Adrenal gland (tissue), 12 donors: ENCODE results near the gene PRXL2C. TPM values are rescaled to one million over a fixed set of nuclear protein-coding genes. Genes with fewer than 3 reads are reported as not detected.
A peak's percentile ranks its signal among the peaks of the same experiment; 100 is the strongest.

Experiments used
- DNase-seq, 7 donors: peaks; one replicate each; pipeline ENCODE4 v3.0.0-alpha.2; 2019 to 2020
- H3K27ac ChIP-seq, 5 donors: fragments of 200-600 bp; sonication (generic) in 4 of 5; 1 replicate in 3 of 5; 2 replicates in 2 of 5; pipeline versions ENCODE4 v1.5.1 to v1.8.0; 2016 to 2020; ENCODE audit warnings: mild to moderate bottlenecking in 1 of 5
- H3K27me3 ChIP-seq: fragments of 200-600 bp; 2 replicates; pipeline ENCODE4 v1.8.0; 2021
- H3K36me3 ChIP-seq, 2 donors: fragments of 200-600 bp; replicated peaks in 1 of 2; 1 replicate in 1 of 2; 2 replicates in 1 of 2; pipeline versions ENCODE4 v1.5.1 to v1.8.0; 2018 to 2022
- H3K4me1 ChIP-seq, 2 donors: fragments of 200-600 bp; replicated peaks in 1 of 2; 1 replicate in 1 of 2; 2 replicates in 1 of 2; pipeline versions ENCODE4 v1.5.1 to v1.8.0; 2018 to 2021
- H3K4me3 ChIP-seq, 4 donors: fragments of 200-600 bp; sonication (generic) in 3 of 4; one replicate each; pipeline ENCODE4 v1.5.1; 2016 to 2018
- H3K9me3 ChIP-seq, 3 donors: fragments of 200-600 bp; sonication (generic) in 1 of 3; replicated peaks in 1 of 3; 1 replicate in 2 of 3; 2 replicates in 1 of 3; pipeline versions ENCODE4 v1.5.1 to v1.8.0; 2016 to 2021
- CTCF ChIP-seq, 6 experiments: fragments of 450-650 bp in 4 of 6; fragments of 200-600 bp in 2 of 6; sonication (generic) in 1 of 6; IDR thresholded peaks; 1 replicate in 5 of 6; 2 replicates in 1 of 6; pipeline versions ENCODE4 v1.5.1 to v1.8.0; 2016 to 2021; ENCODE audit warnings: antibody characterized with exemption in 6 of 6, mild to moderate bottlenecking in 2 of 6, moderate library complexity in 1 of 6
- POLR2A ChIP-seq, 2 donors: fragments of 450-650 bp; IDR thresholded peaks; one replicate each; pipeline ENCODE4 v1.6.1; 2017; ENCODE audit warnings: antibody characterized with exemption in 2 of 2, mild to moderate bottlenecking in 2 of 2, moderate library complexity in 1 of 2
- WGBS, 4 donors: extraction: QIAGEN DNeasy Blood & Tissue Kit in 2 of 4; methylation state at CpG; one replicate each; pipeline versions ENCODE4 v1.1.5 to v1.1.7; 2013 to 2017; 5-methylcytosine and 5-hydroxymethylcytosine counted together
- intact Hi-C, 2 donors: fragments of 100-400 bp; cut with DNase I; formaldehyde crosslinking; loops; one replicate each; pipeline versions ENCODE4 v1.14.1 to v1.15.0; 2022 to 2023
- polyA plus RNA-seq, 3 donors: library from polyadenylated mRNA; stranded (reverse); fragments of 200-250 nt in 2 of 3; fragments of 350-450 nt in 1 of 3; fragmentation: Illumina TruSeq in 1 of 3; extraction: RNeasy Lipid Tissue Mini Kit (QIAGEN cat#74804) in 1 of 3; gene quantifications; one replicate each; pipeline ENCODE4 v1.2.3, GENCODE V29; 2013 to 2014
- total RNA-seq, 9 donors: library from RNA; depleted of rRNA in 4 of 9; stranded (reverse); fragments of >200 nt in 4 of 9; fragments of 120-200 nt in 1 of 9; fragmentation: NEBNext Ultra II Directional in 1 of 9; extraction: Animal tissue kit (Norgen Biotek cat#: 25700) in 1 of 9; gene quantifications; one replicate each; pipeline versions ENCODE4 v1.1.0 to v1.2.4, GENCODE V29; 2013 to 2023
- donor health status: healthy with polysubstance abuse.
- donor health status: Bipolar disorder and iron deficiency.
- donor health status: DM: yes; HTN: yes; CAD: no.
- donor health status: DM: no; HTN: no; CAD: no.
- donor health status: DM: no; HTN: no; CAD: no.
- donor health status: DM: yes; HTN: yes; CAD: no.

Gene PRXL2C
- total and polyA plus RNA-seq, 12 donors: 3.3 to 17.4 (median 9.6) TPM

GRCh38 chr9:96603305-96604003, 51.7 kb downstream of the PRXL2C start:
- H3K4me1 ChIP-seq: no peaks in the 10 kb centered on the region
- no peak overlapping the region for H3K4me3 ChIP-seq
- TF ChIP-seq POLR2A (IDR thresholded peaks at IDR 0.05): no peak
- TF ChIP-seq CTCF (IDR thresholded peaks at IDR 0.05): no peak
- H3K9me3 ChIP-seq: no peaks in the 10 kb centered on the region
- H3K27me3 ChIP-seq: no peaks in the 10 kb centered on the region
- DNase-seq: no peak
- H3K36me3 ChIP-seq: no peaks in the 10 kb centered on the region
- peak overlapping the region in 2 of 5 donors; percentile 53 to 61 for H3K27ac ChIP-seq
- WGBS, 4 donors: 79 to 85% (median 82%) methylated on average over 8 of the region's 8 CpGs
- intact Hi-C loops: no loop called here

- Histone ChIP-seq H3K4me3 (no peak overlapping the region), H3K4me1 (no peaks in the 10 kb centered on the region), H3K36me3 (no peaks in the 10 kb centered on the region), H3K9me3 (no peaks in the 10 kb centered on the region), H3K27me3 (no peaks in the 10 kb centered on the region), H3K27ac (no peak overlapping the region)
- DNase-seq: no peak
- no peak for TF ChIP-seq POLR2A (IDR thresholded peaks at IDR 0.05)
- no peak for TF ChIP-seq CTCF (IDR thresholded peaks at IDR 0.05)
- intact Hi-C loops: no loop called here
- 87 to 88% (median 87%) methylated on average over 5 of the region's 5 CpGs for WGBS, 4 donors
Observed at GRCh38 chr9:96599298-96599697, 55.8 kb downstream of the PRXL2C start.

- Histone ChIP-seq H3K9me3 (no peaks in the 10 kb centered on the region), H3K27me3 (no peaks in the 10 kb centered on the region), H3K4me1 (no peaks in the 10 kb centered on the region), H3K36me3 (no peaks in the 10 kb centered on the region), H3K27ac (no peak overlapping the region), H3K4me3 (no peak overlapping the region)
- intact Hi-C loops: no loop called here
- 79 to 85% (median 82%) methylated on average over 5 of the region's 5 CpGs for WGBS, 4 donors
- DNase-seq: no peak
- TF ChIP-seq CTCF (IDR thresholded peaks at IDR 0.05) (no peak), POLR2A (IDR thresholded peaks at IDR 0.05) (no peak)
Observed at GRCh38 chr9:96596601-96597111, 58.5 kb downstream of the PRXL2C start.

Other genes starting within 250 kb of the PRXL2C start
- gene ZNF367, start 236.9 kb downstream of the PRXL2C start, total RNA-seq: 1 to 10 TPM in 6 of 9 donors, under 1 TPM in 3; 0.35 to 5.4 (median 1.3) TPM
- gene ZNF367, start 236.9 kb downstream of the PRXL2C start, polyA plus RNA-seq: 1 to 10 TPM in 1 of 3 donors, under 1 TPM in 2; 0.24 to 3.0 (median 0.37) TPM
- gene HABP4, start 205.1 kb downstream of the PRXL2C start, total RNA-seq: 10 to 100 TPM in 3 of 9 donors, 1 to 10 TPM in 6; 4.8 to 17.4 (median 9.4) TPM
- 10 to 100 TPM; 14.9 to 22.4 (median 16.5) TPM for gene HABP4, start 205.1 kb downstream of the PRXL2C start, polyA plus RNA-seq
- gene CDC14B, start 35.5 kb downstream of the PRXL2C start, total RNA-seq: 10 to 100 TPM in 7 of 9 donors, 1 to 10 TPM in 2; 2.1 to 19.1 (median 15.7) TPM
- 1 to 10 TPM; 7.5 to 8.9 (median 8.2) TPM for gene CDC14B, start 35.5 kb downstream of the PRXL2C start, polyA plus RNA-seq
- 10 to 100 TPM in 7 of 9 donors, 1 to 10 TPM in 2; 6.7 to 23.9 (median 17.8) TPM for gene ZNF510, start 122.8 kb upstream of the PRXL2C start, total RNA-seq
- 10 to 100 TPM in 1 of 3 donors, 1 to 10 TPM in 2; 4.9 to 16.9 (median 6.3) TPM for gene ZNF510, start 122.8 kb upstream of the PRXL2C start, polyA plus RNA-seq
- gene ZNF782, start 199.2 kb upstream of the PRXL2C start, total RNA-seq: 10 to 100 TPM in 2 of 9 donors, 1 to 10 TPM in 6, under 1 TPM in 1; 0.60 to 20.3 (median 6.4) TPM
- 1 to 10 TPM; 1.2 to 4.4 (median 2.8) TPM for gene ZNF782, start 199.2 kb upstream of the PRXL2C start, polyA plus RNA-seq